Activated CD4-positive, alpha-beta T cell treated with anti-CD3 and anti-CD28 coated beads for 1 hour (primary cell): Measurements from ENCODE around the gene ARL6IP6.
"Not testable (repeated sequence)": the region's sequence is repeated elsewhere in the genome, so short reads cannot be mapped to it uniquely, and the experiment has no call there.

Experiments used
- DNase-seq: peaks from one replicate; pipeline ENCODE4 v3.0.0-alpha.2; 2020

ARL6IP6 gene

DNA sequence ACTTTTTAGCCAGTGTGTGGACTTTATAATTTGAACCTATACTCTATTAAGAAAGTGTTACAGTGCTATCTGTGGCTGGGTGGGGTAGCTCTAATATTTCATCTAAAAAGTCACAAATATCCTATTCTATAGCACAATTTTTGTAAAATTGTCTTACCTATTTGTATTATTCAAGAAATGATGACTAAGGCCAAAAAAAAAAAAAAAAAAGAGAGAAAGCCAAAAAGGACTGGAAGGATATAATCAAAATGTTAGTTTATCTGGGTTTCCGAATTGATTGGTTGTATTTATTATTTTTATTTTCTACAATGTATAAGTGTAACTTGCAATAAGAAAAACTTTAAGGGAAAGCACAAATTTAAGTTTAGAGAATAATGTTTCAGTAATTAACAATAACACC is 5.5 kb downstream of the ARL6IP6 start:
- DNase-seq, result no peak

DNA sequence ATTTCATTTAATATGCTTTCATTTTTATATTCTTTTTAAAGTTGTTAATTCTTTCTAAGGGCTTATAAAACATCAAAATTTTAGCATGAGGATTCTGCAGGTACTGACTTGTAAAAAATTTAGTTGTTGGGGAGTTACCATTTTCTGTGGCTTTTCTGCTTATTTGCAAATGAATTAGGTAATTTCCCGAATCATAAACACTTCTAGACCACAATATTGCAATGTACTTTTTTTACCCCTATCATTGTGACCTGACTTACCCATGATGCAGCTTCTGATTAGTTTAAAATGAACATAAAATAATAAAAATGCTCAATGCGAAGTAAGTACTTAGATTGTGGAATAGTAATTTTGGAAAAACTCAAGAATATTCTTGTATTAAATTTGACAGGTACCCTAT is 11.4 kb downstream of the ARL6IP6 start:
- DNase-seq, result no peak

DNA sequence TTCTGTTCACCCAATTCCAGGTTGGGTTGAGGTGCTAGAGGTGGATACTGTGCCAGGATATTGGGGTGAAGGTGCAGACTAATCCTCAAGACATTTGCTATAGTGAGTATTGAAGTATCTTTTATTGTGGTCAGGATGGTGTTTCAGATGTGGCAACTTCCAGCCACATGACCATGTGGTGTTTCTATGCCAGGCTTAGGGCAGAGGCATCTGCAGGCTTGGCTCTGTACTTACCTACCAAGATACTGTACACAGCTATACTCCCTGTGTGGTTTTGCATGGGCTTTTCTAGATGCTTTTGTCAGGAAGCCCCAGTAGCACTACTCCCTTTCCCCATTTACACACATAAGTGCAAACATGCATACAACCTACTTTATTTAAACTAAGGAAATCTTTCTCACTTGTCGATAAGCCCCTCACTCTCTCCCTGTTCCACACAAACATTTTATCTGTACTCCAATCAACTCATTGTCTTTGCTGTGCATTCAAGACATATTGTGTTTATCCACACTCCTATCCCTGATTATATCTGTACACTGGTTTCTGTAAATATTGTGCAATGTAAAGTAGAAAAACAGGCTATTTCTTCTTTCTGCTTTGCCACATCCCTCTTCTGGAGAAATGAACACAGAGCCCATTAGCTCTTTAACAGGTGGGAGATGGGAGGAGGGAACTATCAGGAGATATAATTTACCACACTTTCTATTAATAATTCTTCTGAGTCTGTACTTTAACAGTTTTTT is 12.3 kb downstream of the ARL6IP6 start:
- no peak for DNase-seq

DNA sequence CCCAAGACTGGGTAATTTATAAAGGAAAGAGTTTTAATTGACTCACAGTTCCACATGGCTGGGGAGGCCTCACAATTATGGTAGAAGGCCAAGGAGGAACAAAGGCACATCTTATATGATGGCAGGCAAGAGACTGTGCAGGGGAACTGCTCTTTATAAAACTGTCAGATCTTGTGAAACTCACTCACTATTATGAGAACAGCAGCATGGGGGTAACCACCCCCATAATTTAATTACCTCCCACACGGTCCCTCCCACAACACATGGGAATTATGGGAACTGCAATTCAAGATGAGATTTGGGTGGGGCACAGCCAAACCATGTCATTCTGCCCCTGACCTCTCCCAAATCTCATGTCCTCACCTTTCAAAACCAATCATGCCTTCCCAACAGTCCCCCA is 19.1 kb downstream of the ARL6IP6 start:
- not testable (repeated sequence) for DNase-seq

DNA sequence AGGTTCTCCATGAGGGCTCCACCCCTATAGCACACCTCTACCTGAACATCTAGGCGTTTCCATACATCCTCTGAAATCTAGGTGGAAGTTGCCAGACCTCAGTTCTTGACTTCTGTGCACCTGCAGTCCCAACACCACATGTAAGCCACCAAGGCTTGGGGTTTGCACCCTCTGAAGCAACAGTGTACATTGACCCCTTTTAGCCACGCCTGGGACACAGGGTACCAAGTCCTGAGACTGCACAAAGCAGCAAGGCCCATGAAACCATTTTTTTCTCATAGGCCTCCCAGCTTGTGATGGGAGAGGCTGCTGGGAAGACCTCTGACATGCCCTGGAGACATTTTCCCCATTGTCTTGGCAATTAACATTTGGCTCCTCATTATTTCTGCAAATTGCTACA is 20.0 kb downstream of the ARL6IP6 start:
- DNase-seq, result no peak

DNA sequence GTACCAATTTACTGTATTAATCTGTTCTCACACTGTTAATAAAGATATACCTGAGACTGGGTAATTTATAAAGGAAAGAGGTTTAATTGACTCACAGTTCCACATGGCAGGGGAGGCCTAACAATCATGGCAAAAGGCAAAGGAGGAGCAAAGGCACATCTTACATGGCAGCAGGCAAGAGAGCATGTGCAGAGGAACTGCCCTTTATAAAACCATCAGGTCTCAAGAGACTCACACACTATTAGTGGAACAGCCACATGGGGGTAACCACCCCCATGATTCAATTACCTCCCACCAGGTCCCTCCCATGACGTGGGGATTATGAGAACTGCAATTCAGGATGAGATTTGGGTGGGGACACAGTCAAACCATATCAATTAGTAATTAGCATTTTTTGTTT is 21.3 kb downstream of the ARL6IP6 start:
- not testable (repeated sequence) for DNase-seq

DNA sequence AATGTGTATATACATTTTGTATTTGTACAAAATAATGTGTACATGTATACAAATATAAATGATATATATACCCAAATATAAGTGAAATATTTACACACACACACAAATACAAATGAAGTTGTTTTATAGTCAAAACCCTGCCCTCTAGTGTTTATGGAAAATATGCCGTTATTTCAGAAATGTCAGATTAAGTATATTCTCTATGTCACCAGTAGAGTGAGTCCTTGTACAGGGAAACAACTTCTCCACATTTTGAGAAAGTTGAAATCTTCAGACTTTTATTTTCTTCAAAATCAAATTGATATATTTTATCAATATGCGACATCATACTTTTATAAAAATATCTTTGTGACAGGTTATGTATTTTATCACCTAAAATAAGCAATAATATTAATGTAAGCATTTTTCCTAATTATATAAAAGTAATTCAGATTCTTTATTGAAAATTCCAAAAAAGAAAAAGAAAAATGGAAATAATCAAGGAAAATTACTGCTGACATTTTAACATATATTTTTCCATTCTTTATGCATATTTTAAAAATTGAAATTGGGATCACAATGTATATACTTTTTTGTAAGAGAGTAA is 22.4 kb downstream of the ARL6IP6 start:
- DNase-seq, result no peak

DNA sequence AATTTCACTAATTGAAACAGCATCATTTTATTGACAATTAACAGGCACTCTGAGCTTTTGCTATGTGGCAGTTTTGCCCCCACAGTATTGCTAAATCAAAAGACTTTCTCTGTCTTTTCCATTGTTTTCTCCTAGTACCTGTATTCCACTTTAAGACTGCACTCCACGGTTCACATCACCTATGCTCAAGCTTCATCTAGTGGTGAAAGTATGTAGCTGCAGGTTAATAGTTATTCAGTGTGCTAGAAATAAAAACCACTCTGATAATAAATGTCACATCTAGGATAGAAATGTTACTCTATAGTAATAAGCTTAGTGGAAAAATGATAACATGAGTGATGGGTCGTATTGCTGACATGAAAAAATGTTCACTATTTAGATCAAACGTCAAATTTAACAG is 24.6 kb downstream of the ARL6IP6 start:
- no peak for DNase-seq

DNA sequence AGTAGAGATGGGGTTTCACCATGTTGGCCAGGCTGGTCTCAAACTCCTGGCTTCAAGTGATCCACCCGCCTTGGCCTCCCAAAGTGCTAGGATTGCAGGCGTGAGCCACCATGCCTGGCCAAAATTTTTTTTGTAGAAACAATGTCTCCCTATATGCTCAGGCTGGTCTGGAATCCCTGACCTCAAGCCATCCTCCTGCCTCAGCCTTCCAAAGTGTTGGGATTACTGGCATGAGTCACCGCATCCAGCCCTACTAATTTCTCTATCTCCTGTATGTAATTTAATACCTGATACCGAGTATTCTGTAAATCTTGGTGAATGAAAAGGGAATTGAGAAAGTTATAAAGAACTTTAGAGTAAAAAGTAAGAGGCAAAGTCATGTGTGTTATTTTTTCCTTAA is 29.3 kb downstream of the ARL6IP6 start:
- not testable (repeated sequence) for DNase-seq

DNA sequence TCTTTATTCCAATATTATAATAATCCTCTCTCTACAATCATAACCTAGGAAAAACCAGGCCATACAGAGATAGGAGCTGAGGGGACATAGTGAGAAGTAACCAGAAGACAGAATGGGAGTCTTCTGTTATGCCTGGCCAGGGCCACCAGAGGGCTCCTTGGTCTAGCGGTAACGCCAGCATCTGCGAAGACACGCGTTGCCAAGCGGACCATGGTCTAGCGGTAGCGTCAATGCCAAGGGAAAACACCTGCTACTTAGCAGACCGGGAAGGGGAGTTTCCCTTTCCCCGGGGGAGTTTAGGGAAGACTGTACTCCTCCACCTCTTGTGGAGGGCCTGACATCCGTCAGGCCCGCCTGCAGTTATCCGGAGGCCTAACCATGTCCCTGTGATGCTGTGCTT is 36.6 kb downstream of the ARL6IP6 start:
- DNase-seq, result no peak

DNA sequence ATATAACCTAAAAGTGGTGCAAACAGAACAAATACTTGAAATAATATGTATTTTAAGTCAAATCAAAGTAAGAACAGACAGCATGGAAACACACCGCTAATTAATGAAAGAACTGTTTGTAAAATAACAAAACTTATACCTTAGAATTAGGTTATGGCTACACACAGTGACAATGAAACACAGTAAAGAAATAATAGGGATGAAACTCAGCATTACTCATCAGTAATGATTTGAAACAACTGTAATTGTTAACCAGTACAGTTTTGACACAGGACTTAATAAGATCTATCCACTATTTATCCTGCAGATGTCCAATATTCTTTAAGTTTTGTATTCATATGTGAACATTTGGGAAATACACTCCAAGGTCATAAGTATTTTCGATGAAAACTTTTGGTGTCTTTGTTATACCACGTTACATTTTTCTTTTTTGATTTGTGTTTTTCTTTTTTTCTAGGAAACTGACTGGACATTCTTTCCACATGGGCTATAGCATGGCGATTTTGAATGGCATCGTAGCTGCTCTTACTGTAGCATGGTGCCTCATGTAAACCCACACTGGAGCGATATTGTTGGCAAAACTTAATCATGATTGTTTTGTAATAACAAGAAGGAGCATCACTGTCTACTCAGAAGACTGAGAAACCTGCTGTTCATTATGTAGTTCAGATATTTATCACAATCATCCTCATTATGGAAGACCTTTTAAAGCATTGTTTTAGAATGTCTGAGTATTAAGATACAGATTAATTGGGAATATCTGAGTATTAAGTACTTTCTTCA is 41.1 kb downstream of the ARL6IP6 start:
- no peak for DNase-seq

DNA sequence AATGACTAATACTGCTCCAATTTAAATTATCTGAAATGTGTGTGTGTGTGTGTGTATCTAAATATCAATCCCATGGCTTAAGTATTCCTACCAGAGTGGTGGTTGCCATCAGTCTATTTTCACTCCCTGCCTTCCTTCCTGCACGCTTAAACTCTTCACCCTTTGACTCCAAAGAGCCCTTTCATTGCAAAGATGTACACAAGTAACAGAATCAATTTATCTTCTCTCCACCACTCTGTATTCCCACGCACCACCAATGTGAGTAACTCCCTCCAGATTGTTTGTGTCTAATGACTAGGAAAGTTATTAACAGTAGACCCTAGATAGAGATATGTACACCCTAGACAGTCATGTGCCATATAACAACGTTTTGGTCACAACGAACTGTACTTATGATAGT is 42.8 kb downstream of the ARL6IP6 start:
- DNase-seq, result no peak

DNA sequence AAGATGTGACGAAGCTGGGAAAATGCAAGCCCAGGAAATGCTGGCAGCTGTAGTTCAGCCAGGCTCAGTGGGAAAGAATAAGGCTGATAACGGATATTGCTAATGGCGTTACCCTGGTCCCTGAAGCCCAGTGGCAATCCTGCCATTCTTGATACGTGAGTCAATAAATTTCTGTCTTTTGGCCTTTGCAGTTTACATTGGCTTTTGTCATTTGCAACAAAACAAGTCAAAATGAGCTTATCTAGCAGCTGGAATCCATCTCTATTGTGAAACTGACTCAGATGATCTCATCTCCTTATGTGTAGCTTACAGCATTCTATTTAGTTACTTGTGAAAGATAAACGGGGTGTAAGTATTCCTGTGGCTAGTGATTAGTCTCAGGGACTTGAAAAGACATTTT is 43.8 kb downstream of the ARL6IP6 start:
- DNase-seq, result no peak

DNA sequence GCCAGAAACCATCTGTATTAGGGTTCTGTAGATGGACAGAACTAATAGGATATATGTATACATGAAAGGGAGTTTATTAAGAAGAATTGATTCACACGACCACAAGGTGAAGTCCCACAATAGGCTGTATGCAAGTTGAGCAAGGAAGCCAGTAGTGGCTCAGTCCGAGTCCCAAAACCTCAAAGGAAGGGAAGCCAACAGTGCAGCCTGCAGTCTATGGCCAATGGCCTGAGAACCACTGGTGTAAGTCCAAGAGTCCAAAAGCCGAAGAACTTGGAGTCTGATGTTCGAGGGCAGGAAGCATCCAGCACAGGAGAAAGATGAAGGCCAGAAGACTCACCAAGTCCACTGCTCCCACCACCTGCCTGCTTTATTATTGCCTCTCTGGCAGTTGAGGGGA is 44.8 kb downstream of the ARL6IP6 start:
- not testable (repeated sequence) for DNase-seq

DNA sequence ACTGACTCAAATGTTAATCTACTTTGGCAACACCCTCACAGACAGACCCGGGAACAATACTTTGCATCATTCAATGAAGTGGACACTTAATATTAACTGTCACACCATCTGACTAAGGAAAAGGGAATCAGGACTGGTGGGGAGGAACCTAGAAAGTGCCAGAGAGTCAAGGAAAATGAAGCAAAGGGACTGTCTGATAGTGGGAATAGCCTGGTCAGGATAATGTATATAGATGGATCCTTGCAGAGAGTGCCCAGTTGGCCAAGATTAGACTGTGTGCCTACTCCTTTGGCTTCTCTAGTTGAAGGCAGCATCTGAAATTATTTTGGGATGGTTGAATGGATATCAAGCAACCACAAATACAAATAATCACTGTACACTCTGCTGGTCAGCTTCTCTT is 45.2 kb downstream of the ARL6IP6 start:
- DNase-seq, result no peak

DNA sequence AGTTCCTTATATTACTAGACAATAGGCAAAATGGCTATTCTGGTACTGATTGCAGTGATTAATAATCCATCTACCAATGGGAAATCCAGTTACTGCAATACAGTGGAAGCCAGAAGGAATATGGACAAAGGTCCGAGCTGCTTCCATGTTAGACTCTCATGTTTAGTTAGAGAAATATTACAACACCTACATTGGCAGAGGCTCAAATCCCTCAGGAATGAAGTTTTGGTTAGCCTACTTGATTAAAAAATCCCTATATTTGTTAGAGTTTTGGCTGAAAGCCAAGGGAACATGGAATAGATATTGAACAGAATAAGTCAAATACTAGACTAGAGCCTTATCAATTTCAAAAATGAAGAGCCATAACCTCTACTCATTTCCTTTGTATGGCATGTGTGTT is 48.5 kb downstream of the ARL6IP6 start:
- DNase-seq, result no peak

DNA sequence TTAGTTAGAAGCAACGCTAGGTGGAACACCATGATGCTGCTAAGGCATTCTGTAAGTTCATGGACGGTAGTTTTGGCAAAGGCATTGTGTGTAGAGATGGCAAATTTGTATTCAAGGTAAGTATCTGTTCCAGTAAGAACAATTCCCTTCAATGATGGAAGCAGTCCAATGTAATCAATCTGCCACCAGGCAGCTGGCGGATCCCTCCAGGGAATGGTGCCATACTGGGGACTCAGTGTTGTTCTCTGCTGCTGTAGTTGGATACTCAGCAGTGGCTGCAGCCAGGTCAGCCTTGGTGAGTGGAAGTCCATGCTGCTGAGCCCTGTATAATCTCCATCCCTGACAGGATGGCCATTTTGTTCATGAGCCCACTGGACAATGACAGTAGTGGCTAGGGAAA is 62.8 kb downstream of the ARL6IP6 start:
- DNase-seq, result no peak

DNA sequence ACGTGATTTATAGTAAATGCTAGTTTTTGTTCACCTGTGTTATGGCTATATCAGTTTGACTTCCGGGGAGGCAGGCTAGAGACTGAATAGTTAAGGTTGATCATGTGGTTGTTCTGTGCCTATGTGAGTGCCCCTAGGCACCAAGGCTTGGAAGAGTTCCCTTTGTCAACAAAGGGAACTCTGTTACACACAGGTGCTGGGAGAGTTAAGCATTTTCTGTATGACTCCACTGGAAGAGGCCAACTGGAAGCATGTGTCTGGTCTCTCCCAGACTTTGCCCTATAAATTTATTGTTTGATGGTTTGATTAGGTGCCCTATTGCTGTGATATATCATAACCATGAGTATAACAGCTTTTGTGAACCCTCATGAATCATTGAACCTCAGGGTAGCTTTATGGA is 63.8 kb downstream of the ARL6IP6 start:
- no peak for DNase-seq

DNA sequence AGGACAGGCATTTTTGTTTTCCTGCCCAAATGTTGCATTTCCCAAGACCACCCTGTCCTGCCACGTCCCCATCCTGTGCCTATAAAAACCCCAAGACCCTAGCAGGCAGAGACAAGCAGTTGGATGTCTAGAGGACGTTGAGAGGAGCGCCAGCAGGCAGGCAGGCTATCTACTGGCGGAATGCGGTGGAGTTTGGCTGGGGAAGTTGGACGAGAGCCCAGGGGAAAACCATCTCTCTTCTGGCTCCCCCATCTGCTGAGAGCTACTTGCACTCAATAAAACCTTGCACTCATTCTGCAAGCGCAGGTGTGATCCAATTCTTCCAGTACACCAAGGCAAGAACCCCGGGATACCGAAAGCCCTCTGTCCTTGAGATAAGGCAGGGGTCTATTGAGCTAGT is 72.5 kb downstream of the ARL6IP6 start:
- no peak for DNase-seq

DNA sequence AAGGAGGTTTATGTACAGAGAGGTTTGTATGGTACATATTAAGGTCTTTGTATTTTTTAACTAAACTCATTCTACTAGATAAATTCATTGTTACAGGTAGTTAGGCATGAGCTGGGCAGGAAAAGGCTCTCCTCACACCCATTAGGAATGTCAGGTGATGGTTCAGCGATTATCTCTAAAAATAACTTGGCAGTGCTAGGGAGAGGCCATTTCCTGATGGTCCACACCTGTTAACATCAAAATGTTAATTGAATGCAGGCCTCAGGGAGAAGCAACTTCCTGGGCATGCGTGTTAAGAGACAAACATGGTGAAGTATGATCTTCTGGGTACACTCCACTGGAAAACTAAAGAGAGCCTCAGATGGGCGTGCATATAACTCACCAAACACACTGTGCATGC is 73.6 kb downstream of the ARL6IP6 start:
- no peak for DNase-seq

DNA sequence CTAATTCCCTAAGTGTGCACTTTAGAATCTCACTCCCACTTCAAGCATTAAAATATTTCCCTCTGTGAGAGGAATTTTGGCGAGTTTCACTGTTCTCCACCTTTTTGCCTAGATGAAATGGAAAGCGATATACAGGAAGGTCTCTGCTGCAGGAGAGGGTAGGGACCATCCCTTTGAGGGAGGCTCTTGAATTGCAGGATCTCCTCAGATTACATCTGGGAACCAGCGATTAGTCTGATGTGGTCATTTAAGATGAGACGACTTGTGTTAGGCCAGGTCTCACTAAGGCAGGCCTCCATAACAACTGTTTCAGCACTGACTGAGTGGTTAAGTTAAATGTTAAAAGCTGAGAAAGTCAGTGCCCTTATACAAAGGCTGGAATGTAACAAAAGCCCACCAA is 74.6 kb downstream of the ARL6IP6 start:
- DNase-seq, result no peak

DNA sequence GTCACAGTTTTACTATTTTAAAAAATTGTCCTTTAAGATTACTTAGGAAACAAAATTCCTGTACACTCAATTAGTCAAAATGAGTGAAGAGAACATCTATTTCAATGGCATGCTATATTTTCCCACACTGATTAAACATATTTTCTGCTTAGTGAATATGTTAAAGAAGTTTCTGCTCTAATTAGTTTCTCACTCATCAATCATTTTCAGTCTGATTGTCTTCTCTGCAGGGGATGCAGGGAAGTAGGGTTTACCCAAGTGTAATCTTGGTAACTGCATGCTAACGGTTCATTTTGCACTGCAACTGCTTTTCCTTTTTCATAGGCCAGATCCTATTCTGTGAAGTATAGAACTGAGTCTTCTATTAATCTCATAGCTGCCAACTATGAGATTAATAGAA is 78.5 kb downstream of the ARL6IP6 start:
- no peak for DNase-seq

DNA sequence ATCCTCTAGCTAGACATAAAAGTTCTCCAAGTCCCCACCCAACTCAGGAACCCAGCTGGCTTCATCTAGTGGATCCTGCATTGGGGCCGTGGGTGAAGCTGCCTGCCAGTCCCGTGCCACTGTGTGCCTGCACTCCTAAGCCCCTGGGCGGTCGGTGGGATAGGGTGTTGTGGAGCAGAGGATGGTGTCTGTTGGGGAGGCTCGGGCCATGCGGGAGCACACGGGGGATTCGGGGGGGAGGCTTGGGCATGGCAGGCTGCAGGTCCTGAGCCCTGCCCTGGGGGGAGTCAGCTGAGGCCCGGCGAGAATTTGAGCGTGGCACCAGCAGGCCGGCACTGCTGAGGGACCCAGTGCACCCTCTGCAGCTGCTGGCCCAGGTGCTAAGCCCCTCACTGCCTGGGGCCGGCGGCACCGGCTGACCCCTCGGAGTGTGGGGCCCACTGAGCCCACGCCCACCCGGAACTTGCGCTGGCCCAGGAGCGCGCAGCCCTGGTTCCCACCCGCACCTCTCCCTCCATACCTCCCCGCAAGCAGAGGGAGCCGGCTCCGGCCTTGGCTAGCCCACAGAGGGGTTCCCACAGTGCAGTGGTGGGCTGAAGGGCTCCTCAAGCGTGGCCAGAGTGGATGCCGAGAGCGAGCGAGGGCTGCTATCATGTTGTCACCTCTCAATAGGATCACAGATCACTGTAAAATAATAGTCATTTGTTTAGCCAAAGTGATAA is 86.4 kb downstream of the ARL6IP6 start:
- no peak for DNase-seq

DNA sequence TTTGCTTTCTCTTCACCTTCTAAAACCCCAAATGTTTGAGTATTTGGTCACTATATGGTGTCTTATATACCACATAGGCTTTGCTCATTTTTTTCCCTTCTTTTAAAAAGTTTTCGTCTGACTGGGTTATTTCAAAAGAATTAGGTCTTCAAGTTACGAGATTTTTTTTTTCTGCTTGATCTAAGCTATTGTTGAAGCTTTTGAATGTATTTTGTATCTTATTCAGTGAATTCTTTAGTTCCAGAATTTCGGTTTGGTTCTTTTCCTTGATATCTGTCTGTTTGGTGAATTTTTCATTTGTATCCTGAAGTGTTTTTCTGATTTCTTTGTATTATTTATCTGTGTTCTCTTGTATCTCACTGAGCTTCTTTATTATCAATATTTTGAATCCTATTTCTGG is 93.5 kb downstream of the ARL6IP6 start:
- no peak for DNase-seq
